GM18502 (cell line): ENCODE measurements around the gene LYPD6.

Experiments used
- ATAC-seq: cut with Tn5 transposase; IDR thresholded peaks from one replicate; pipeline ENCODE4 v1.9.1; 2021; ENCODE audit warnings: mild to moderate bottlenecking; ENCODE audit not compliant: unreplicated experiment, poor library complexity

Gene LYPD6

GRCh38 chr2:149346272-149346671, 15.9 kb downstream of the LYPD6 start:
- ATAC-seq = no peak

DNA sequence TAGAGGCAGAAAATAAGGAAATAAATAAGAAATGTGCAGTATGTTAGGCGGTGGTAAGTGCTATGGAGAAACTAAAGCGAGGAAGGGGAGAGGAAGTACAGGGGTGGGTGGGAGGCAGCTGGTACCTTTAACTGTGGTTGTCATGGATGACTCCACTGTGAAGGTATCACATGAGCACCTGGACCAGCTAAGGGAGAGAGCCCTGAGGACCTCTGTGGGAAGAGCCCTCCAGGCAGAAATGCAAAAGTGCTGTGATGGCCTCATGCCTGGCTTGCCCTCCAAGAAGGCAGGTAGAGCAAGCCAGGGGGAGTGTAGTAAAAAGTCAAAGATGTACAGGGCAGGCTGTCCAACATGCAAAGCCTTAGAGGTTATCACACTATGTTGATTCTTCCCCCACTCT, 17.9 kb downstream of the LYPD6 start:
- ATAC-seq = no peak

GRCh38 chr2:149353421-149353820, 23.0 kb downstream of the LYPD6 start:
- no peak for ATAC-seq

DNA sequence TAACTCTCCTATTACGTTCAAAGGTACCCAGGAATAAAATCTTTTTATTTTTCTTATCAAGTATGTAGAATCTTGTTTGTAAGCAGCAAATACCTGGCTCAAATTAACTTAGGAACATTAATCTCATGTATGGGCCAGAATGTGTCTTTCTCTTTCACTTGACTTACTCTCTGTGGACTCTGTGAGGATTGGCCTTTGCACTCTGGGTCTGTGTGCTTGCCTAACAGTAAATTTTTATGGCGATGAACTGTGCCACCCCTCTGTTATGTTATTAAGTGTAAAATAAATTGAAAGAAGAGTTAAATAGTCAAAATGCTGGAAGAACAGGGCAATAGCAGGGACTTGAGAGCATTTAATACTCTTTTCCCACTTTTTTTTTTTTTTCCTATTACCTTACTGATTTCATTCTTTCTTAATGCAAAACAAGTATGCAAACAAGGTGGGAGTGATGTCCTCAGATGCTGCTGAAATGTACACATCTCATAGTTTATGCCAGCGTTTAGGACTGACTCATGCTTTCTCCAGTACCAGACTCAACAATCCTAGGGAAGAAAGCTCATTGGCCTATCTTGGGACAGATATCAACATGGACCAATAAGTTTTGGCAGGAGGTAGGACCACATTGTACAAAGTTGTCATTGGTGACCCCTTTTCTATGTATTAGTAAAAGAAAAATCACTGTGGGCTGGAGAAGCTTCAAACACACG, 25.5 kb downstream of the LYPD6 start:
- no peak for ATAC-seq

GRCh38 chr2:149357058-149357457, 26.7 kb downstream of the LYPD6 start:
- ATAC-seq = no peak

DNA sequence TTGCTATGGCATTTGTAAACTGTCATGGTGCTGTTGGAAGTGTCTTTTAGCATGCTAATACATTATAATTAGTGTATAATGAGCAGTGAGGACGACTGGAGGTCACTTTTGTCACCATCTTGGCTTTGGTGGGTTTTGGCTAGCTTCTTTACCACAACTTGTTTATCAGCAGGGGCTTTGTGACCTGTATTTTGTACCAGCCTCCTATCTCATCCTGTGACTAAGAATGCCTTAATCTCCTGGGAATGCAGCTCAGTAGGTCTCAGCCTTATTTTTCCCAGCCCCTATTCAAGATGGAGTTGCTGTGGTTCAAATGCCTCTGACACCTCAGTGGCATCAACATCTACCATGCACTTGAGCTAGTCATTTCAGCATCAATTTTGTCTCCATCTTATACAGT, 29.7 kb downstream of the LYPD6 start:
- no peak for ATAC-seq

DNA sequence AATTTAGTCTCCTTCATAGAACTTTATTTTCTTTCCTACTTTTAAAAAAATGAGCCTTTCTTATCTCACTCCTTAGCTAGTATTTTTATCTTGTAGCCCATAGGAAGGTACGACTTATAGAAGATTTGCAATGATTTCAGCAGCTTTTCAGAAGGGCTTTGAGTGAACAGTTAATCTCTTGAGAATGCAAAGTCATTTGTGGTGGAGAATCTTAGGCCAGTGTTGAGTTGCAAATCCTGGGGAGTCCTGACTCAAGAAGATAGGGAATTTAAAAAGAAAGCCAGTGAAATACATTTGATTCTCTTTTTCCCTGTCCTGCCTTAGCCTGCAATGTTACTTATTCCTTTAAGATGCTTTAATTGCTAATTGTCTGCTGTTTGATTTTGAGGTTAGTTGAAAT, 33.6 kb downstream of the LYPD6 start:
- ATAC-seq = no peak

- ATAC-seq = no peak
Measured at GRCh38 chr2:149364839-149365238, 34.5 kb downstream of the LYPD6 start.

DNA sequence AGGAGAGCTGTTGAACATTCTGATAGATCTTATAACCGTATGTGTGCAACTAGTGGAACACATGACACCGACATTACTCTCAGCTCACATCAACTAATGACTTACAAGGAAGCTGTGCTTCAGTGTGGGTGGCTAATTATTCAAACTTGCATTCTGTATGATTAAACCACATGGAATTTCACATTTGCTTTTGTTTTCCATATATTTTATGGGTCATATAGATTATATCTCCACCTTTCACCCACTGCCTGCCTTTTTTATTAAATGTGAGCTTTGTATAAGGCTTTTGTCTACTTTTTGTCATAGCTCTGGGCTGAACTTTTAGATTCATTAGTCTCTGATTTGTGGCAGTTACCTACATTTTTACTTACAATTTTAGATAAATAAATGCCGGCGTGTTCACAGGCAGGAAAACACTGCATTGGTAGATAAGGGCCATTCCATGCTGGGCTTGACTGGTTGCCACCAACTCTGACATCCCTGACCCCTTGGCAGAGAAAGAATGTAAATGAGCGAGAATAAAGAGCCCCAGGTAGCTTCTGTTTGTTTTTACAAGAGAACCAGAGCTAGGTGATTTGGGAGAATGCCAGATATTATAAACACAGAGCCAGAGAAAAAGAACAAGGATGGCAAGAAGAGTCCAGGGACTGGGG, 35.7 kb downstream of the LYPD6 start:
- ATAC-seq = no peak

DNA sequence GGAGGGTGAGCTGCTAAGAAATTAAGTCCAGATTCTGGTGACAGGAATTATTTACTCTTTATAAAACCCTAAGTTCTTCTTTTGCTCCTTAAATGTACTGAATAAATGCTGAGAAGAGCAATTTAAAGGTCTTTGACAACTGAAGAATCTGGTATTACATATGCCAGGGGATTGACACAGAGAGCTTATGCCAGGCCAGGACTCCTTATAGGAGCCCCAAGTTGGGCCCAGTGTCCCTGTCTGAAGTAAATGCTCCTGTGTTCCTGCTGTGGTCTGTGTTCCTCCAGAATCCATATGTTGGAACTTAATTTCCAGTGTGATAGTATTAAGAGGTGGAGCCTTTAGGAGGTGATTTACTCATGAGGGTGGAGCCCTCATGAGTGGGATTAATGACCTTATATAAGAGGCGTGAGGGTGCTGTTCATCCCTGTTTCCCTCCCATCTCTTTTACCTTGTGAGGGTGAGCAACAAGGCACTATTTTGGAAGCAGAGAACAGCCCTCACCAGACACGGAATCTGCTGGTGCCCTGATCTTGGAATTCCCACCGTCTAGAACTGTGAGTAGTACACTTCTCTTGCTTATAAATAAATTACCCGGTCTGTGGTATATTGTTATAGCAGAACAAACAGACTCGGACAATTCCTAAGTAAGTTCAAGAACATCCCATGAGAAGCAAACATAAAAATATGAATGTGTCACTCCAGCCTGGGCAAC, 39.8 kb downstream of the LYPD6 start:
- no peak for ATAC-seq

- ATAC-seq = no peak
Measured at GRCh38 chr2:149371476-149371875, 41.1 kb downstream of the LYPD6 start.

- ATAC-seq = no peak
Measured at GRCh38 chr2:149375801-149376361, 45.5 kb downstream of the LYPD6 start.

DNA sequence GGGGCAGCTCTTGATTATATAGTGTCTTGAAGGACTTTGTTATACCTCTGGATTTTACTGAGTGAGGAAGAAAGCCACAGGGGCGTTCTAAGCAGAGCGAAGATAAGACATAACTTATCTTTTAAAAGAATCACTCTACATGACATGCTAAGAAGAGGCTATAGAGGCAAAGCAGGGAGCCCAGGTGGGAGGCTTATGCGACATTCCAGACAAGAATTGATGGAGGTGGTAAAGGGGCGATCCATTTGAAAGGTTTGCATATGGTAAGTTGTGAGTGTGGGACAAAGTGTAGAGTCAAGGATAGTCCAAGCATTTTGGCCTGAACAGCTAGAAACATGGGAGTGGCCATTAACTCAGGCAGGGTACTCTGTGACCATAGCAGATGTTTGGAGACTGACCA, 49.8 kb downstream of the LYPD6 start:
- no peak for ATAC-seq

- no peak for ATAC-seq
Measured at GRCh38 chr2:149383340-149383739, 53.0 kb downstream of the LYPD6 start.

DNA sequence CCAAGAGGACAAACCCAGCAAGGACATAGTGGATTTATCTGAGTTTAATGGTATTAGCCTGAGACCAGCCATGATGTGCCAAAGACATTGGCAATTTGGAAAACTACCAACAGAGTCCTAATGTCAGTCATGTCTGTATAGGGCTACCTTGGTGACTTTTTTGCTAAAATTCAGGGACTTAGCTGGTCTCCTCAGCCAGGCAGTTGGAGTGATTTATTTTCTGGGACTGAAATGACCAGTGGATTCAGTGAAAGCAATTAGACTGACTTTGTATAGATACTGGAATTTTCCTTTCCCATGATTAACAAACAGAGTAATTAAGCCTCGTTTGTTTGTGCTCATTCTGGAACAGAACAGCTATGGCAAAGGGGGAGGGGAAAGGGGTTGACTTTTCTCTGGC, 55.0 kb downstream of the LYPD6 start:
- ATAC-seq = no peak

- no peak for ATAC-seq
Measured at GRCh38 chr2:149387411-149387810, 57.0 kb downstream of the LYPD6 start.

- no peak for ATAC-seq
Measured at GRCh38 chr2:149388120-149388816, 57.9 kb downstream of the LYPD6 start.

GRCh38 chr2:149389506-149390167, 59.2 kb downstream of the LYPD6 start:
- ATAC-seq = no peak

DNA sequence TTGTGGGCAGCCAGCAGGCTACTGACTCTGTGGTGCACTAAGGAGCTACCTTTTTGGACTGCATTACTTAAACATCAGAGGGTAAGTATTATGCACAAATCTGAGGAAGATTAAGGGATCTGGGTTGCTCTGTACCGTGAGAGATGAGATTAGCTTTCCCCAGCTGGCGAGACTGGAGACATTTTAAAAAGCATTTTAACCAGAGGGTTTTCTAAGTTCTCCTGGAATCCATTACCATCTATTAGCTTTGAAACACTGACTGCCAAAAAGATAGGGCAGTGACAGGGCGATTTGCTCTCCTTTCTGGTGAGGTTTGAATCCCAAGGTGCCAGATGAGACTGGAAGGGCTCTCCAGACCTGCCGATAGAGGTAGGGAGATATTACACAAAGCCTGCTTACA, 63.2 kb downstream of the LYPD6 start:
- no peak for ATAC-seq

DNA sequence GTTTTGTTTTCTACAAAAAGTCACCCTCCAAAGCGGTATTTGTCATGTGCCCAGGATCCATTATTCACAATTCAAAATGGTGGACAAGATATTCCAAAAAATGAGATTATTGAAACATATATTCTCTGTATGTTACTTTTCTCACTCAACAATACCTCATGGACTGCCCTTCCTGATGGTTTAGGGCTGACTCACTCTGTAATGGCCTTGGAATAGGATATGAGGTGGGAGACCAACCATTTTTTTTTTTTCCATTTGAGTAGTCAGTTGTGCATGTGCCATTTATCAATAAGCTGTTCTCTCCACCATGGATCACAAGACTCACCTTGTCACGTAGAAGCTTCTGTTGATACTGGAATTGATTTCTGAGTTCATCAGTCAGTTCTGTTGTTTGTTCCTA, 64.5 kb downstream of the LYPD6 start:
- no peak for ATAC-seq
